Endothelial cell of hepatic sinusoid (primary cell): ENCODE data around the gene TNFRSF19.

Source experiments
- in situ Hi-C: cut with HindIII; loops from 2 replicates; pipeline ENCODE4 v1.10.0; 2017; ENCODE audit warnings: low sequenced_read_pairs

Gene TNFRSF19

DNA sequence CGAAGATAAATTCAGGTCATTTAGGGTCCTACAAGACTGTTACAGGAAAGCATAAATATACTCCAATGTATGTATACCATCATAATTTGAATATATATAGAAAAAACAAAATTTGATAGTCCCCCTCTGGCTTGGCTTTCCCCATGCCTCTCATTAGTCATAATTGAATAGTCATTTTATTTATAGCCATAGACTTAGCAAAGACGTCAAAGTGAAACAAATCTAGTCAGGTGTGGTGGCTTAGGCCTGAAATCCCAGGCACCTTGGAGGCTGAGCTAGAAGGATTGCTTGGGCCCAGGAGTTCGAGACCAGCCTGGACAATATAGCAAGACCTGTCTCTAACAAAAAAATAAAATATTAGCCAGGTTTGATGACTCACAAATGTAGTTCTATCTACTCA is 141.1 kb downstream of the TNFRSF19 start:
- in situ Hi-C loops, result no loop called here

- in situ Hi-C loops, result loop anchor here (5.0 kb wide), 1 partner anchor 153 kb away; no protein-coding TSS in a partner anchor
Observed at GRCh38 chr13:23714672-23715071, 144.5 kb downstream of the TNFRSF19 start.

- in situ Hi-C loops, result loop anchor here (5.0 kb wide), 1 partner anchor 152 kb away; no protein-coding TSS in a partner anchor
Observed at GRCh38 chr13:23715092-23715761, 145.0 kb downstream of the TNFRSF19 start.

GRCh38 chr13:23715762-23716235 is 145.6 kb downstream of the TNFRSF19 start:
- in situ Hi-C loops, result loop anchor here (5.0 kb wide), 1 partner anchor 152 kb away; no protein-coding TSS in a partner anchor

DNA sequence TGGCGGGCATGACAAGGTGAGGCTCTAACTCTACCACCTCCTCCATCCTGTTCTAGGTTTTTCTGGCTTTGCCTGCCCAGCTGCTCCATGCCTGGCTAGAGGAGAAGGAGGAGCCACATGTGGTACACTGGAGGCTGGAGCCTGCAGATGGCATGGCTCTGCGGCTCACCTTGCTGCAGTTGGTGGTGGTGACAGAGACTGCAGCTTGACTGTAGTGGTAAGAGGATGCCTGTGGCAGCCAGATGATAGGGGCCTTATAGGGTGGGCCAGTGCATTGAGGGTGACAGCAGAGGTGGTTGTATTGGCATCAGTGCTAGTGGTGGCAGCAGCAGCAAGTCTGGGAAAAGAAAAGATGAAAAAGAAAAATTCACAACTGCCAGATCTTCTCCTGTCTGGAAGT is 146.2 kb downstream of the TNFRSF19 start:
- in situ Hi-C loops, result loop anchor here (5.0 kb wide), 1 partner anchor 151 kb away; no protein-coding TSS in a partner anchor

- in situ Hi-C loops, result loop anchor here (5.0 kb wide), 1 partner anchor 148 kb away; no protein-coding TSS in a partner anchor
Observed at GRCh38 chr13:23718996-23719395, 148.8 kb downstream of the TNFRSF19 start.

DNA sequence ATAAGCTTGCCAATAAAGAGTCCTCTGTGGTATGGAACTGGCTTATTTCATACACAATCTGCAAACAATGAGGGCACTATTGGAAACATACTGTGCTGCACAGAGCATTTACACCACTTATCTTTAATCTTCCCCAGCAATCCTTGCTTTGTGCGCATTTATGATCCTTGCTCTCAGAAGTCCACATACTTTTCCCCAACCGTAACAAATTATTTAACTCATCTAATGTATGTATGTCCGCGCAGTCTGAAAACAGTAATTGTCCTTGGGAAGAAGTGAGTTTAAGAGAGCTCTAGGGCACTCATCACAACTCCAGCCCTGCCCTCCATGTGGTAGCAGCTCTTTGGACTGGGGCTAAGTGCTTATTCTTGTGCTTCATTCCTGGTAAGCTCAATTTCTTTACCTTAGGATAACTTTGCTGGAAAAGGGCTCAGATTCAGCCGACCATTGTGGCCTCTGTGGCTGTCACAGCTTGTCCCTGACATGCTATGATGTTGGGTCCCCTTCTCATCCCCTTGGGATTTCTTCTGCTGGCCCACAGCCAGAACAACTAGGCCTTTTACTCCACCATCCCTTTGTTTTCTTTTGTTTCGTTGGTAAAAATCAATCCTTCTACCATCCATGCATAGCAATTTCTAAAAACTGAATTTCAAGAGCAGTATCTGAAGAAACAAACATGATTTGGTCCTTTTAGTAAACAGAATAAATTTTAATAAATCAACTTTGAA is 152.7 kb downstream of the TNFRSF19 start:
- in situ Hi-C loops, result no loop called here

DNA sequence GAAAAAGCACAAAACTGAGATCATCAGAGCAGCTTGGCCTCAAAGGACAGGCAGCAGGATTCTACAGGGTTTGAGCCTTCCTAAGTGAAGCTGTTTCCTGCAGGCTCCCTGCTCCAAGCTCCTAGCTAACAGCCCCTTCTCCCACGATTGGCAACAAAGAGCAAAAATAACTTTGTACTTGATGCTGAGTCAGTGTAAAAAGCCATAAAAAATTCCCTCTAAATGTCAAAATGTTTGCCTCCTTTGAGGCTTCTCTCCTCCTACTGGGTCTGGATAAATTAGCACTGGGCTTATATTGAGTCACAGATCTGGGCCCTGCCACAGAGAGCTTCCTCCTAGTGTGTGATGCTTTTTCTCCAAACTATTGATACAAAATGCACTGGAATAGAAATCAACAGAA is 153.3 kb downstream of the TNFRSF19 start:
- in situ Hi-C loops, result no loop called here

- in situ Hi-C loops, result no loop called here
Observed at GRCh38 chr13:23724196-23724970, 154.2 kb downstream of the TNFRSF19 start.
